Right lobe of liver (tissue), 4 donors: ENCODE data around the gene KIAA1671.

Source experiments
- CTCF ChIP-seq, 4 donors: fragments of 200-600 bp in 3 of 4; fragments of 450-650 bp in 1 of 4; IDR thresholded peaks; one replicate each; pipeline versions ENCODE4 v1.5.1 to v1.8.0; 2016 to 2022; ENCODE audit warnings: antibody characterized with exemption in 4 of 4, mild to moderate bottlenecking in 2 of 4
- POLR2A ChIP-seq: fragments of 450-650 bp; IDR thresholded peaks from one replicate; pipeline ENCODE4 v1.6.1; 2017; ENCODE audit warnings: antibody characterized with exemption, mild to moderate bottlenecking
- donor health status: DM: no; HTN: no; CAD: no.
- donor health status: DM: no; HTN: no; CAD: no.
- donor health status: DM: no; HTN: yes; CAD: no.

- no peak for TF ChIP-seq CTCF (IDR thresholded peaks at IDR 0.05)
- TF ChIP-seq POLR2A, result no peak
Measured at GRCh38 chr22:25101986-25102385, 149.5 kb downstream of the KIAA1671 start.
